ENCODE data around the gene PRMT3. TPM values are rescaled to one million over a fixed set of nuclear protein-coding genes. Genes with fewer than 3 reads are reported as not detected.

PRMT3 gene
- total and polyA plus RNA-seq, 2 donors (not counting 1 experiment from before 2014, with no cell fraction given) = 6.0 to 18.3 TPM

DNA sequence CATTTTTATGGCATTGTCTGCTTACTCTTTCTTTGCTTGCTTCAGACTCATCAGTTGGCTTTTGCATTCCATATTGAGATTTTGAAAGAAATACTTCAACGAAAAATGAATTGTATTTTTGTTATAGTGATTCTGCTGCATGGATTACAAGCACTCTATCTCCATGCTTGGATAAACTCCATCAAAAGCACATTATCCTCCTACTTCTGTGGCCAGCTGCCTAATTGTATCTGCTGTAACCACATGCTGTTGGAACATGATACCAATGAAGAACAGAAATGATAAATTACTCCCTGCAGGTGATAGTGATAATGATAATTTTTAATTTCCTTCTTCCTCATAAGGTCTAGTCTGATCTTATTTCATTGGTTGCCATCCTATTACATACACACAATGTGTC, 100.8 kb downstream of the PRMT3 start:
- Histone ChIP-seq H2AFZ (ENCODE audit: insufficient read depth, low read depth, low read length, poor library complexity, severe bottlenecking) (no peak overlapping the region), H3K27ac (ENCODE audit: low read length in 2 of 2) (no peak overlapping the region), H3K27me3 (replicated peaks in 1 of 4; ENCODE audit: control extremely low read depth in 1 of 4, control insufficient read depth in 3 of 4, insufficient read depth in 4 of 4, low read length in 3 of 4) (no peaks in the 10 kb centered on the region), H3K9me3 (ENCODE audit: control extremely low read depth in 1 of 3, control insufficient read depth in 2 of 3, insufficient read depth in 1 of 3, low read length in 2 of 3) (no peaks in the 10 kb centered on the region), H3K4me1 (ENCODE audit: control insufficient read depth in 2 of 2, insufficient read depth in 2 of 2, low read length in 2 of 2) (no peaks in the 10 kb centered on the region), H4K20me1 (ENCODE audit: control insufficient read depth, insufficient read depth, low read length, poor library complexity, severe bottlenecking) (no peaks in the 10 kb centered on the region), H3K79me2 (ENCODE audit: control insufficient read depth, insufficient read depth, low read length) (no peaks in the 10 kb centered on the region), H3K4me2 (replicated peaks; ENCODE audit: low read depth, low read length, poor library complexity, severe bottlenecking) (no peak overlapping the region), H3K36me3 (replicated peaks in 1 of 2; ENCODE audit: control extremely low read depth in 1 of 2, control insufficient read depth in 1 of 2, extremely low read depth in 1 of 2, insufficient read depth in 2 of 2, low read length in 1 of 2) (peaks cover 3 to 5% of the 10 kb centered on the region in 2 experiments), H3K4me3 (ENCODE audit: control extremely low read depth in 1 of 5, extremely low read depth in 1 of 5, insufficient read depth in 1 of 5, low read depth in 2 of 5, low read length in 4 of 5) (no peak overlapping the region), H3K9ac (ENCODE audit: low read length) (no peak overlapping the region)
- Mint-ChIP-seq H3K9me3 (ENCODE audit: insufficient read depth) (no peaks in the 10 kb centered on the region), H3K27me3 (no peaks in the 10 kb centered on the region), H3K27ac (no peak overlapping the region), H3K4me1 (no peaks in the 10 kb centered on the region), H3K4me3 (no peak overlapping the region)
- CTCF ChIA-PET = no interaction called here
- intact Hi-C loops (cut with micrococcal nuclease) = no loop called here
- POLR2A ChIA-PET = no interaction called here
- WGBS (ENCODE audit: insufficient coverage) = no CpG with 5 or more reads among the region's 1 CpG
- ATAC-seq (ENCODE audit: low read depth) (no peak), DNase-seq (no peak)
- TF ChIP-seq EZH2 (IDR thresholded peaks at IDR 0.05; ENCODE audit: borderline replicate concordance, insufficient read depth, low read depth, low read length, poor library complexity, severe bottlenecking) = no peak
- TF ChIP-seq CTCF (IDR thresholded peaks at IDR 0.05) = no peak

GRCh38 chr11:20489948-20490347, 102.4 kb downstream of the PRMT3 start:
- no peaks in the 10 kb centered on the region for H3K4me1 ChIP-seq (ENCODE audit: control insufficient read depth in 2 of 2, insufficient read depth in 2 of 2, low read length in 2 of 2)
- no peaks in the 10 kb centered on the region for H3K79me2 ChIP-seq (ENCODE audit: control insufficient read depth, insufficient read depth, low read length)
- H3K27me3 ChIP-seq (replicated peaks in 1 of 4; ENCODE audit: control extremely low read depth in 1 of 4, control insufficient read depth in 3 of 4, insufficient read depth in 4 of 4, low read length in 3 of 4) = no peaks in the 10 kb centered on the region
- no peak for ATAC-seq (ENCODE audit: low read depth)
- H3K27ac ChIP-seq (ENCODE audit: low read length in 2 of 2) = no peak overlapping the region
- H3K9ac ChIP-seq (ENCODE audit: low read length) = no peak overlapping the region
- no peak overlapping the region for H2AFZ ChIP-seq (ENCODE audit: insufficient read depth, low read depth, low read length, poor library complexity, severe bottlenecking)
- ChIA-PET CTCF (no interaction called here), POLR2A (no interaction called here)
- no peak overlapping the region for H3K27ac Mint-ChIP-seq
- no CpG with 5 or more reads among the region's 1 CpG for WGBS (ENCODE audit: insufficient coverage)
- H3K4me1 Mint-ChIP-seq = no peaks in the 10 kb centered on the region
- H4K20me1 ChIP-seq (ENCODE audit: control insufficient read depth, insufficient read depth, low read length, poor library complexity, severe bottlenecking) = no peaks in the 10 kb centered on the region
- intact Hi-C loops (cut with micrococcal nuclease) = no loop called here
- no peak overlapping the region for H3K4me2 ChIP-seq (replicated peaks; ENCODE audit: low read depth, low read length, poor library complexity, severe bottlenecking)
- no peak for TF ChIP-seq EZH2 (IDR thresholded peaks at IDR 0.05; ENCODE audit: borderline replicate concordance, insufficient read depth, low read depth, low read length, poor library complexity, severe bottlenecking)
- no peak for TF ChIP-seq CTCF (IDR thresholded peaks at IDR 0.05)
- no peaks in the 10 kb centered on the region for H3K9me3 ChIP-seq (ENCODE audit: control extremely low read depth in 1 of 3, control insufficient read depth in 2 of 3, insufficient read depth in 1 of 3, low read length in 2 of 3)
- H3K36me3 ChIP-seq (replicated peaks in 1 of 2; ENCODE audit: control extremely low read depth in 1 of 2, control insufficient read depth in 1 of 2, extremely low read depth in 1 of 2, insufficient read depth in 2 of 2, low read length in 1 of 2) = peaks cover 2 to 7% of the 10 kb centered on the region in 2 experiments
- no peak for DNase-seq
- H3K4me3 Mint-ChIP-seq = no peak overlapping the region
- H3K9me3 Mint-ChIP-seq (ENCODE audit: insufficient read depth) = no peaks in the 10 kb centered on the region
- H3K27me3 Mint-ChIP-seq = no peaks in the 10 kb centered on the region
- no peak overlapping the region for H3K4me3 ChIP-seq (ENCODE audit: control extremely low read depth in 1 of 5, extremely low read depth in 1 of 5, insufficient read depth in 1 of 5, low read depth in 2 of 5, low read length in 4 of 5)
